Measurements from ENCODE around the gene MLXIP. TPM values are rescaled to one million over a fixed set of nuclear protein-coding genes. Genes with fewer than 3 reads are reported as not detected.

MLXIP gene
- total and polyA plus RNA-seq, 2 of the 8 experiments (the other 6 are each of a cell fraction or from before 2014, with no cell fraction given), result 5.5 to 40.5 TPM

DNA sequence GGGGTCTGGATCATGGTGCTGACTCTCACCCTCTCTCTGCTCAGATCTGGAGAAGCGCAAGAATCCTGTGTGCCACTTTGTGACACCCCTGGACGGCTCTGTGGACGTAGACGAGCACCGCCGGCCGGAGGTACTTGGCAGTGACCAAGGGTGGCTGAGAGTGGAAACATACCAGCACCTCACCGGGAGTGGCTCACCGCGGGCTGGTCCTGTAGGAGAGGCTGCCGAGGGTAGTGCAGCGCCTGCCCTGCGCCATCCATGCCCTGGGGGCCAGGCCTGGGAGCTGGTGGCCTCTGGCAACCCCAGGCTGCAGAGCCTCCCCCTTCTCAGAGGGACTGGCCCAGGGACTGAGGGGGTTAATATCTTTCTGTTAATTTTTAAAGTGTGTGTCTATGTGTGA, 49.3 kb downstream of the MLXIP start:
- 99% methylated on average over 12 of the region's 13 CpGs; no CpG with 5 or more reads in 1 of the 2 experiments for WGBS, 2 experiments (ENCODE audit: extremely low coverage in 1 of 2, insufficient coverage in 1 of 2, insufficient read length in 1 of 2, insufficient replicate concordance in 2 of 2, low coverage in 1 of 2, low lambda C conversion rate in 2 of 2, missing lambda C conversion rate in 1 of 2)
- peaks cover 2% of the 10 kb centered on the region; the same call in 1 of the 2 replicates for H3K79me1 ChIP-seq (ENCODE audit: low read depth, low read length)
- no peak overlapping the region for H3K4me3 ChIP-seq (ENCODE audit: extremely low read depth in 1 of 4, insufficient read depth in 2 of 4, low read depth in 3 of 4, low read length in 4 of 4)
- DNase-seq (ENCODE audit: low read depth in 1 of 2, low spot score in 2 of 2) (no peak), FAIRE-seq (no peak)
- H3K56ac ChIP-seq (replicated peaks; ENCODE audit: insufficient read length, low read depth, low read length), result no peak overlapping the region
- no peak overlapping the region for H4K91ac ChIP-seq (replicated peaks; ENCODE audit: insufficient read length, low read length)
- no peak overlapping the region for H2AFZ ChIP-seq (ENCODE audit: low read length)
- no peaks in the 10 kb centered on the region; a peak in 2 of 4 replicates for H3K79me2 ChIP-seq (ENCODE audit: control insufficient read depth in 1 of 2, insufficient read depth in 2 of 2, low read length in 2 of 2)
- no peak overlapping the region for H3K14ac ChIP-seq (ENCODE audit: insufficient read length)
- no peak overlapping the region for H2BK15ac ChIP-seq (ENCODE audit: low read length)
- H3K4me1 ChIP-seq (replicated peaks in 1 of 4; ENCODE audit: control insufficient read depth in 3 of 4, insufficient read depth in 4 of 4, low read length in 3 of 4), result peaks cover 0 to 6% (median 3%) of the 10 kb centered on the region in 4 experiments; a peak in 4 of 7 replicates
- peaks cover 2 to 7% of the 10 kb centered on the region in 2 experiments for H4K20me1 ChIP-seq (replicated peaks in 1 of 2; ENCODE audit: control insufficient read depth in 1 of 2, insufficient read depth in 2 of 2, low read length in 2 of 2)
- ChIA-PET CTCF (ENCODE audit: partially characterized antibody) (interaction anchor here (0.9 to 18.2 kb wide), 7 partner anchors 8 to 68 kb away, joined by 3 to 379 read pairs (median 3); no protein-coding TSS in a partner anchor), POLR2A (ENCODE audit: partially characterized antibody) (no interaction called here)
- no peak overlapping the region for H2BK20ac ChIP-seq (ENCODE audit: low read length)
- no peak overlapping the region for H3K18ac ChIP-seq (ENCODE audit: extremely low read depth, low read length)
- no peak overlapping the region for H3K23ac ChIP-seq (ENCODE audit: insufficient read length)
- no peak overlapping the region for H2BK120ac ChIP-seq (replicated peaks; ENCODE audit: low read depth, low read length)
- H3K9ac ChIP-seq (replicated peaks in 1 of 4; ENCODE audit: extremely low read depth in 1 of 4, low read depth in 3 of 4, low read length in 3 of 4), result no peak overlapping the region
- no peak overlapping the region for H2BK5ac ChIP-seq (ENCODE audit: low read depth, low read length)
- H3K9me3 ChIP-seq (ENCODE audit: insufficient read depth in 2 of 2, low read depth in 1 of 2, low read length in 1 of 2), result no peaks in the 10 kb centered on the region
- H3K23me2 ChIP-seq (ENCODE audit: low read depth, low read length), result no peaks in the 10 kb centered on the region
- peaks cover 0 to 14% (median 2%) of the 10 kb centered on the region in 4 experiments; a peak in 4 of 8 replicates for H3K36me3 ChIP-seq (ENCODE audit: control insufficient read depth in 2 of 4, insufficient read depth in 4 of 4, low read length in 3 of 4)
- no peak overlapping the region for H2AK5ac ChIP-seq (ENCODE audit: low read depth, low read length)
- H3K4me2 ChIP-seq (ENCODE audit: insufficient read depth in 1 of 2, low read depth in 2 of 2, low read length in 2 of 2), result no peak overlapping the region
- H4K5ac ChIP-seq (ENCODE audit: insufficient read length, low read depth, low read length), result no peak overlapping the region
- no peak overlapping the region for H3K27ac ChIP-seq (ENCODE audit: low read depth, low read length)
- TF ChIP-seq CREB1 (IDR thresholded peaks at IDR 0.05), result no peak
- TF ChIP-seq, protein P1, sequence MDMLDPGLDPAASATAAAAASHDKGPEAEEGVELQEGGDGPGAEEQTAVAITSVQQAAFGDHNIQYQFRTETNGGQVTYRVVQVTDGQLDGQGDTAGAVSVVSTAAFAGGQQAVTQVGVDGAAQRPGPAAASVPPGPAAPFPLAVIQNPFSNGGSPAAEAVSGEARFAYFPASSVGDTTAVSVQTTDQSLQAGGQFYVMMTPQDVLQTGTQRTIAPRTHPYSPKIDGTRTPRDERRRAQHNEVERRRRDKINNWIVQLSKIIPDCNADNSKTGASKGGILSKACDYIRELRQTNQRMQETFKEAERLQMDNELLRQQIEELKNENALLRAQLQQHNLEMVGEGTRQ (IDR thresholded peaks at IDR 0.05; ENCODE audit: low read length), result no peak
- TF ChIP-seq KDM1A (IDR thresholded peaks at IDR 0.05; ENCODE audit: borderline replicate concordance, low read length), result no peak
- TF ChIP-seq TEAD4 (IDR thresholded peaks at IDR 0.05; ENCODE audit: low read depth, low read length), result no peak
- no peaks in the 10 kb centered on the region for H3K27me3 ChIP-seq (replicated peaks in 1 of 4; ENCODE audit: control insufficient read depth in 3 of 4, extremely low read depth in 1 of 4, insufficient read depth in 3 of 4, low read length in 3 of 4)
- no peak overlapping the region for H2BK12ac ChIP-seq (ENCODE audit: low read depth, low read length)
- H4K8ac ChIP-seq (ENCODE audit: extremely low read depth, insufficient read depth, low read length), result no peak overlapping the region
- no peak overlapping the region for H3K4ac ChIP-seq (replicated peaks; ENCODE audit: insufficient read length, low read depth, low read length)
